C1 segment of cervical spinal cord (tissue), 14 donors: ENCODE data around the gene ABLIM1.

ENCODE experiments used
- DNase-seq, 14 donors: peaks; one replicate each; lab custom pipeline; 2025; lab: John Stamatoyannopoulos, UW

The ABLIM1 gene

DNA sequence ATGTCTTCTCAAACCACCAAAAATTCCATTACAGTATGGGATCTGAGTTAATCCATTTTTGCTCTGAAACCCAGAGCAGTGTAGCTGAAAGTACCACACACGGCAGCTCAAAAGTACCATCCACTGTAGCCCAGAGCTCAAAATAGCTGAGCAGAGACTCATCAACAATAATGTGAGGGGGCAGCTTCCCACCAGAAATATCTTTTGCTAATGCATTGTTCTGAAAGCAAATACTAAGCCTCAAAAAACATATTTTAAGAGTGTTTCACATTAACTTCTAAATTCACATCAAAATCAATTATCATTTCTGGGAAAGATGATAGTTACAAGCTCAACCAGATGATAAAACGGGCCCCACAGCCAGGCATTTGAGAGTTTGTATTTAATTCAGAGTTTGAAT lies 73.7 kb downstream of the ABLIM1 start:
- no peak for DNase-seq

GRCh38 chr10:114581071-114581470 lies 77.0 kb downstream of the ABLIM1 start:
- DNase-seq = no peak

DNA sequence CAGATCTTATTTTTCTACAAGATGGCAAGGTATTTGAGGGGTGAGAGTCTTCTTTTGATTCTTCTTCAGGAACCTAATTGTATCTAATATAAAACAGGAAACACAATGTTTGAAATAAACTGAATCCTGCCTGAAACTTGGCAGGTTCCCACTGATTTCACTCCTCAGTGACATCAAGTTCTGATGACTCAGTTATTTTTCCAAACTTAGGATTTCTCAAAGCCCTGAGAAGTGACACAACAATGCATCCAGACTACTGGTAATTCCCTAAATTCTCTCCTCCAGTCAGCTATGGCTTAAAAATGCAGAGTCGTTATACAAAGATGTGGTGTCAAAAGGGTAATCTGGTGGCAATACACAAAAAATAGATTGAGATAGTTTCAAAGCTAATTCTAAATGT lies 80.9 kb downstream of the ABLIM1 start:
- no peak for DNase-seq

DNA sequence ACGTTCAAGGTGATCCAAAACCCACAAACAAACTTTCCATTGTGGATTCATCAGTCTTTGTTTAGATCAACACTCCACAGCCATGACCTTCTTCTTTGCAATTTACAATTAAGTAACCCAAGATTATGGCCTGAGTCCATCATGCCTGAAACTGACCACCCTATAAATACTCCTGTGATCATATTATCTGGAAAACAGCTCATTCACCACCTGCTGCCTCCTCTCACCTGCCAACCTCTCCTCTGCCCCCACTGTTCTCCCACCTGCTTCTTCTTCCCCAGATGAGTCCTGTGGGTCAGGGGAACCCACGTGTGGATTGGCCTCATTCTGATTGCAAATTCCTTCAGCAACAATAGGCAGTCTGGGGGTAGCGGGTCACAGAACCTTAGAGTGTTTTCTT lies 81.4 kb downstream of the ABLIM1 start:
- DNase-seq = peak in 1 of 14 donors; percentile 84

DNA sequence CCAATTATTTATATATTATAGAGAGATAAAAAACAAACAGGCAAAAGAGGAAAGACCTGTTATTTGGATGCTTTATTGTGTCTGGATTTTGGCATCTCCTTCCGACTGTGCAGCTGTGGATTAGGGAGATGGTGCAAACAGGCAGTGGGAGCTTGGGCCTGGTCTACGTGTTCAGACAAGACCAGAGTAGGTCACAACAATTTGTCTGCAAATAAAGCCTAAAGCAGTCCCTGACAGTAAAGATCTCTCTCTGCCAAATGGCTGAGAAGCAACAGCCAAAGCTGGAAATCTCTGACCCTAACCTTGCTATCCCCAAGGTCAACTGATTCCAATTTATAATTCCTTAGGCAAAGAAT lies 82.0 kb downstream of the ABLIM1 start:
- no peak for DNase-seq

GRCh38 chr10:114575417-114576131 lies 82.5 kb downstream of the ABLIM1 start:
- DNase-seq = peak in 1 of 14 donors; percentile 71

- DNase-seq = no peak
Measured at GRCh38 chr10:114573330-114574045, 84.6 kb downstream of the ABLIM1 start.

- DNase-seq = peak in 4 of 14 donors; percentile 31 to 82 (median 38)
Measured at GRCh38 chr10:114571316-114571999, 86.6 kb downstream of the ABLIM1 start.

GRCh38 chr10:114566064-114566463 lies 92.0 kb downstream of the ABLIM1 start:
- no peak for DNase-seq

DNA sequence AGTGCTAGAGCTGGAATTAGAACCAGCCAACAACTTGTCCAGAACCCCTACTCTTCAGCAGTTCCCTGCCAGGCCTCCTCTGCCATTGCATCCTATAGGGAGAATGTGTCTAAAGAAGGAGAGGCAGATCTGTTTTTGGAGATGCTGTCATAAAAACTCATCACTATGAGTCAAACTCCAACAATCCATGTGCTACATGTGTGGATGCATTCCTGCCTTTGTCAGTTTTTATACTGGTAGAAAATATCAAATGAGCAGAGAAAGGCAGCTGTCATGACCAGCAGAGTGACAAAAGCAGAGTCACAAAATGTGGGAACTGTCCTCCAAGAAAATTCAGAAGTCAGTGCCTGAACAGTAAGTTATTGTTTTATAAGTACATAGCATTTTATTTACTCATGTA lies 93.0 kb downstream of the ABLIM1 start:
- no peak for DNase-seq

DNA sequence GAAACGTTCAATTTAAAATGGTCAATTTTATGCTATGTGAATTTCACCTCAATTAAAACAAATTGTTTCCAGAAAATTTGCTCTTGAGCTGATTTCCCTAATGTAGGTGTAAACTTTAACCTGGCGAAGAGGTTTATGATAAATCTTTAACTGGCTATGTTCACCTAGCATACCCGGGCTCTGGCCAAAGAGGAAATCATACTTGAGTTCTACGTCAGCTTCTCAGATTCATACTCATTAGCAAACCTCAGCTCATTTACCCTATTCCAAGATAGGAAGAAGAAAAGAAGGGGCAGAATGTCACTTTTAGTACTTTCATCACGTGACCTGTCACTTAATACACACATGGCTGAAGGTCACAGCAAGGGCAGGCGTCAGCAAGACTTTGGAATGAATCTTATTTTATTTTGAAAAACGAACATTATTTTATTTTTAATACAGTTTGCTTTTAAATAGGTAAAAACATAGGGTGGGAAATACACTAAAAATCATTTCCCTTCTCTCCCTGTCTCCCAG lies 97.0 kb downstream of the ABLIM1 start:
- no peak for DNase-seq

DNA sequence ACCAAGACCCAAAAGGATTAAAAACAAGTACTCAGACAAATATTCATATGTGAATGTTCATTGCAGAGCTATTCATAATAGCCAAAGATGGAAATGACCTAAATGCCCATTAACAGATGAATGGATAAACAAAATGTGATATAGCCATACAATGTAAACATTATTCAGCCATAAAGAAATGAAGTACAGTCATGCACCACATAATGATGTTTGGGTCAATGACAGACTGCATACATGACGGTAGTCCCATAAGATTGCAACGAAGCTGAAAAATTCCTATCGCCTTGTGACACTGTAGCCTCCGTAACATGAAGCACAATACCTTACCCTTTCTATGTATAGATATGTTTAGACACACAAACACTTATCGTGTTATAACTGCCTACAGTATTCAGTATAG lies 97.9 kb downstream of the ABLIM1 start:
- DNase-seq = no peak

DNA sequence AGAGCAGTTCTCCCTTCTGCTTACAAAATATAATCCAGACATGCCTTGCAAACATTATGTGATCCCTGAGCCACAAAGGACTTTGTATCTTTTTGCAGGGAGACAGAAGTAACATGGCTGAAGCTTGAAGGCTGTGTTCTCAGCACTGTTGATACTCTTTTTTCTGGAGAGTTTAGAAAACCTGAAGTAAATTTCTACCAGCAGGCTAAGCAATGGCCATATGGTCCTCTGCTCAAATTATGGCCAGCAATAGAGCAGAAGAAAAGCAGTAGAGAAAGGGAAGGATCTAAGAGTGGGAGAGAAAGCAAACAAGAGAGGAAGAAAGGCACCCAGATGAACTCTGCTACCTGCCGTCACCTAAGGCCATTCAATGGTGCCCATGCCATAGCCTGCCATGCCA lies 98.4 kb downstream of the ABLIM1 start:
- no peak for DNase-seq

- DNase-seq = no peak
Measured at GRCh38 chr10:114557854-114558253, 100.2 kb downstream of the ABLIM1 start.

DNA sequence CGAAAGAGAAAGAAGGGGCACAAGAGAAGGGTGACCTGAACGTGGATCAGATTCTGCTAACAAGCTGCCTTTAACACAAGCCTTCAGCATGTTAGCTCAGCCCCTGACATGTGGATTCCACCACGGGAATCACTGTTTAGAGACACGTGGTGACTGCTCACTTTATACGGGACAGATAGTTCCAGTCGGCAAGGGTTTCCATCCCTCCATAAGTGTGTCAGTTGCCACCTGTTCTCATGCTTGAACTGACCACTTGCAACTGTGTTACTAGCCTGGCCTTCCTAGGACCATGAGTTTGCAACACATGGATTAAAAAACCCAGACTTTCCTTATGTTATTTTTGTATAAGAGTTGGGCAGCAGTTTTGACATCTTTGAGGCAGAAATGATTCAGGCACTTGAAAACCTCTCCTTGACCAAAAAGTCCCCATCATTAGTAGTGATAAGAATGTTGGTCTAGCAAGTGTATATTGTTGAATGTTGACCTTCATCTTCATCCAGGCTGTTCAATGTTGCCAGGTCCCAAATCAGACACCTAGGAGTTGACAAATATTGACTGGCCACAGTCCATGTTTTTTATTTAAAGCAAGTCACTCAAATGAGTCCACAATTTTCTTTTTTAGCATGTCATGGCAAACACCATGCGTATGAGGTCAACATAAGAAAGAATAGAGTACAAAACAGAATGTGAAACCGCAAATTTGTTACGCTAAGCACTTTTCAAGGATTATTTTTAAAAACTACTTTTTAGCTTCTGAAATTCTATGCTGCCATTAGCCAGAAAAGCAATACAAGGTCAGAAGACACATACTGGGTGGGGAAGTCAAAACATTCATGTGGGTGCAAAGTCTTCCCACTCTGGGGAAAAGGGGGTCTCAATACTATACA lies 101.6 kb downstream of the ABLIM1 start:
- DNase-seq = no peak

DNA sequence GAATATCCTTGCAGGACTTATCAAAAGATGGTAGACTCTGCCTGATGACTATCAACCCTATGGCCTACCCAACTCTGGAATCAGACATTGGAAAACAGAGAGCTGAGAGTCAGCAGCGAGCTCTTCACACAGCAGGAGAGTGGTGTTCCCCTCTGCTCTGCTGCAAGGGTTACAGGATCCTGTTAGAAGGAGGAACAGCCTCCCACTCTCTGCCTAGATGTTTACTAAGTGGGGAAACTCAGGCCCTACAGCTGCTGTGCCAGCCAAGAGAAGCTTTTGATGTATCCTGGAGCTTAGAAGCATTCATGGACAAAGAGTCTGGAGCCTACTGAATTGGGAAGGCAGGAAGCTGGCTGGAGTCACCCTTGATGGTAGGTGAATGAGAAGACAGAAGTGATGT lies 104.6 kb downstream of the ABLIM1 start:
- DNase-seq = no peak

DNA sequence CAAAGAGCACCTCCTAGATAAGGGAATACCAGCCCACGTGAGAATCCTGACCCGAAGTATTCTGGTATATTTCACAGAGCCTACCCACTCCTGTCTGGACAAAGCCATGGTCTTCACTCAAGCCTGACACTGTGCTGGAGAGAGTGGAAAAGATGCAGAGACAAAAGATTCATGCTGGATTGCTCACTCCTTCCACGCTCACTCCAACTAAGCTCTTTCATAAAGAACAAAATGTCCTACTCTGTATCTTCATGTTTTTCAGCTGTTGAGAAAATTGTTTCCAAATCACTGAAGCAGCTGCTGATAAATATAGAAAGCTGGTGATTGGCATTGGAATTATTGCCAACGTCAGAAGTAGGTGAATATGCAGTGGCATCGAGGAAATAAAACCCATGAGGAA lies 106.0 kb downstream of the ABLIM1 start:
- DNase-seq = no peak

DNA sequence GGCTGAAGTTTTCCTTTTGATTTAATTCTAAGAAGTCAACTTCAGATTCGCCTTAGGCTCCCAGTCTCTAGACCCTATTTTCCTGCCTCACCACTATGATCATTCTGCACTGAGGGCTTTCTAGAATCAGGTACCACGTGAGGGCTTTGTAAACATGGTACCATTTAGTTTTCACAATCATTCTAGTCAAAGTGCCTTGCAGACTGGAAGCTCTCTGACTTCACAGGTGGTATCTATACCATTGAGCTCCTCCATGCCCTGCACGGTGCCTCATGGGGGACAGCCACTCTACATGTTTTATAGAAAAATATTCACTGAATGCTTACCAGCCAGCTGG lies 106.5 kb downstream of the ABLIM1 start:
- no peak for DNase-seq

- peak in 5 of 14 donors; percentile 17 to 49 (median 19) for DNase-seq
Measured at GRCh38 chr10:114550756-114551635, 107.1 kb downstream of the ABLIM1 start.

DNA sequence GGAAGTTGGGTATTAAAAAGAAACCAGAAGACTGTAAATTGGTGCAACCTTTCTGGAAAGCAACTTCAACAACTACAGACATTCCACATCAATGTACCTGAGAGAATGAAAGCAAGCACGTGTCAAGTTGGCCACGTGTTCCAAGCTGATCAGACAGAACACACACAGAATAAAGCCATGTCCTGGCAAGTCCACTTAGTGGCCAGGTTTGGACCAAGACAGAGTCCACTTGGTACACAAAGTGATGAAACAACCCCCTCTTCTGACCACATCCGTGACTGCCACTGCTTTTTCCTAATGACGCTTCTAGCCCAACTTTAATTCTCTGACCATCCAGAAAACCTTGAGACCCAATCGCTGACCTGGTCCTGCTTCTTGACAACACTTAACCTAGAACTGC lies 109.4 kb downstream of the ABLIM1 start:
- DNase-seq = peak in 1 of 14 donors; percentile 64

DNA sequence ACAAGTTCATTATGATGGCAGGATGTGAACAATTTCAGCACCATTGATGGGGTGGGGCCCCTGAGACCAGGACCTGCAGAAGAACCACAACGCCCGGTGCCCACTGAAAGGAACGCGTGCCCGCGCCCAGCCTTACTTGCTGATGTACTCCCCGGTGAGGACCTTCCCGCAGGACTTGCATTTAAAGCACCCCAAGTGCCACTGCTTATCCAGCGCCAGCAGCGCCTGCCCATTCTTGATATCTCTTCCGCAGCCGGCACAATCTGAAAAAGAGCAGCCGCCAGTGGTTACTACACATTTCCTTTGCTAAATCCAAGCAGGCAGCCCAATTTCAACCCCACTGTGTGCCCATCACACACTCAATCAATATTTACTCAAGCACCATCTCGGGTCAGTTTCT lies 110.6 kb downstream of the ABLIM1 start:
- DNase-seq = no peak
